GM12891 (cell line): ENCODE measurements around the gene FBXO8. TPM values are rescaled to one million over a fixed set of nuclear protein-coding genes. Genes with fewer than 3 reads are reported as not detected.

Source experiments
- DNase-seq: peaks from one replicate; pipeline ENCODE4 v3.0.0; 2011; ENCODE audit warnings: low spot score; ENCODE audit not compliant: insufficient read length
- FAIRE-seq: peaks from 2 replicates; lab custom pipeline; 2011; peaks lifted over from hg19 to GRCh38; lab: Jason Lieb, UNC
- PAX5 ChIP-seq: IDR thresholded peaks from 2 replicates; pipeline ENCODE4 v1.6.1; 2011; ENCODE audit warnings: low read length, moderate library complexity, mild to moderate bottlenecking; ENCODE audit not compliant: insufficient read depth, severe bottlenecking
- POLR2A ChIP-seq: IDR thresholded peaks from 2 replicates; pipeline ENCODE4 v1.6.1; 2011; ENCODE audit warnings: low read depth, low read length, control low read depth
- POLR2AphosphoS5 ChIP-seq: IDR thresholded peaks from 2 replicates; pipeline ENCODE4 v1.6.1; 2011; ENCODE audit warnings: low read depth, low read length, control low read depth
- POU2F2 ChIP-seq: IDR thresholded peaks from 2 replicates; pipeline ENCODE4 v1.6.1; 2011; ENCODE audit warnings: low read depth, mild to moderate bottlenecking, control low read depth, low read length, moderate library complexity
- SPI1 ChIP-seq: IDR thresholded peaks from 2 replicates; pipeline ENCODE4 v1.6.1; 2011; ENCODE audit warnings: low read depth, low read length, control low read depth
- TAF1 ChIP-seq: IDR thresholded peaks from 2 replicates; pipeline ENCODE4 v1.6.1; 2011; ENCODE audit warnings: low read depth, low read length, control low read depth
- polyA plus RNA-seq: library from polyadenylated mRNA; unstranded; fragments of >200 nt; gene quantifications from one replicate; pipeline ENCODE4 v1.2.1, GENCODE V29; 2012; ENCODE audit warnings: low read depth, missing spikeins, inconsistent platforms; ENCODE audit not compliant: missing spikeins

The FBXO8 gene, protein sequence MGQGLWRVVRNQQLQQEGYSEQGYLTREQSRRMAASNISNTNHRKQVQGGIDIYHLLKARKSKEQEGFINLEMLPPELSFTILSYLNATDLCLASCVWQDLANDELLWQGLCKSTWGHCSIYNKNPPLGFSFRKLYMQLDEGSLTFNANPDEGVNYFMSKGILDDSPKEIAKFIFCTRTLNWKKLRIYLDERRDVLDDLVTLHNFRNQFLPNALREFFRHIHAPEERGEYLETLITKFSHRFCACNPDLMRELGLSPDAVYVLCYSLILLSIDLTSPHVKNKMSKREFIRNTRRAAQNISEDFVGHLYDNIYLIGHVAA
- polyA plus RNA-seq, result 10.3 TPM

DNA sequence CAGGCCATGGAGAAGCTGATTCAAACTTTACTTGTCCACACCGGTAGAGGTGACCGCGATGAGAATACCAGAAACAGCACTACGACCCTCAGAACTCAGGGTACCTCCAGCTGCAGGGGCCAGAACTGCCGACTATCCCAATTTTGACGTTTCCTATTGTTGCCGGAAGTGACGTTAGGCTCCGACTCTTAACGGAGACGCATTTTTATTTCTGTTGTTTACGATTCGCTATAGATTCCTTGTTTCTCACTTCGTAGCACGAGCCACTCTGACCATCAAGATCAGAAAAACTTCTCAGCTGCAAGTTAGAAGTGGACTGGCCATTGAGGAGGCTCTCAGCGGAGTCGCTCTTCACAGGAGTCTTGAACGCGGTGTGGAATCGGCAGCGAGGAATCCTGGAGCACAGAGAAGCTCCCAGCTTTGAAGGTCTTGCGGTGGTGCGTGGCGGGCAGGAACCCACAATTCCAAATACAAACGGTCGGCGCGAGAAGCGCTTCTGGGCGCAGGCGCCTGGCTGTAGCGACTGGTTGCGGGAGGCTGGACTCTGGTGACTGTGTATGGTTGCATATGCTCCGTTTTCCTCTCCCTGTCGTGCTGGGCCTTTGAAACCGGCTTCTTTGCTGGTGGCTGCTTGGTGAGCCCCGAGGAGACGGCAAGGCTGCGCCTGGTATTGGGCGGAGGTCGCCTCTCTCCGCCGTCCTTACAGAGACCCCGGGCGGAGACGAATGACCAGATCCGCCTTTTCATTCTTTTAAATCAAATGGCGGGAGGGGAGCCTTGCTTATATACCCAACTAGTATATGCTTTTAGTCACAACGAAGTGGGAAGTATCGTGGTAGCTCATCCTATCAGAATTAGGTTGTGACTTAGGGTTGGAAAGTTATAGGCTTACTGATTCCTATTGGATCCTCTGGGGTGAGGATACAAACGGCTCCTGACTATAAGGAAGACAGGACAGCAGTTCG lies at the start of gene FBXO8, which contains the start of gene CEP44:
TSS of gene FBXO8 (minus strand) at position 161 of the 965 bp plus-strand sequence. CDS start 20,575 bp downstream, outside the sequence.
TSS of gene CEP44 (plus strand) at position 405 of the 965 bp plus-strand sequence. CDS start 15,211 bp downstream, outside the sequence.
- DNase-seq (no peak), FAIRE-seq (peak; percentile 45)

DNA sequence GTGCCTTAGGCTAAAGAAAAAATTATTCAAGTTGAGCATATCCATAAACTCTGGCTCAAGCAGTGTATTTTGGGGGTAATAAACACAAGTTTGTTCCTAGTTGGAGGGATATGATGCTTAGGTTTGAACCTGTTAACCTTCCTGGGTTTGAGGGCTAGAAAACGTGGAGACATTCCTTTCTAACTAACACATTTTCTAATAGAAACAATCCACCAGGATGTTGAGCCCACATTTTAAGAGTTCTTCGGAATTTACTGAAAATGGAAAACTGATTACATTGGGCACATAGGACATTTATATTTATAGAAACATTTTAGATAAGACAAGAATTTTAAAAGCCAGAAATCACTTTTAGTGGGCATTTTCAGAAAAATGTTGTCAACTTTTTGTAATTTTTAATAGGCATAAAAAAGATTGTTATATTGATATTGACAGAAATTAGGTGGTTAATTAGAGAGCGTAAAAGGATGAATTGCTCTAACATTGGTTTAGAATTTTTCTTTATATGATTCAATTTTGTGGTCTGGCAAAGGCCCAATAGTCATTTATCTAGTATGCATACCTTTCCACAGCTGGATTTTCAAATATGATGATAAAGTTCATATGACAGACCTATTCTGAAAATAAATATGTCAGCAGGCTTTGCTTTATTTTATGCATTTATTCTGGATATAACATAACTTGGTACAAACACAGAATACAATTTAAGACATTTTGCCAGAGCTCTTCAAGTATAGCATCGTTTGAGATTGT lies 49.5 kb upstream of the FBXO8 start:
- FAIRE-seq (no peak), DNase-seq (no peak)
- no peak for TF ChIP-seq POU2F2
- TF ChIP-seq POLR2A, result no peak
- no peak for TF ChIP-seq SPI1
- TF ChIP-seq PAX5, result no peak
- no peak for TF ChIP-seq TAF1
- no peak for TF ChIP-seq POLR2AphosphoS5

More for the DNA sequence above, at the start of gene FBXO8, which contains the start of gene CEP44:
- TF ChIP-seq POLR2A (peak; percentile 76), SPI1 (no peak), TAF1 (peak; percentile 49; the same call in 1 of the 2 replicates), POLR2AphosphoS5 (peak; percentile 63; the same call in 1 of the 2 replicates)

DNA sequence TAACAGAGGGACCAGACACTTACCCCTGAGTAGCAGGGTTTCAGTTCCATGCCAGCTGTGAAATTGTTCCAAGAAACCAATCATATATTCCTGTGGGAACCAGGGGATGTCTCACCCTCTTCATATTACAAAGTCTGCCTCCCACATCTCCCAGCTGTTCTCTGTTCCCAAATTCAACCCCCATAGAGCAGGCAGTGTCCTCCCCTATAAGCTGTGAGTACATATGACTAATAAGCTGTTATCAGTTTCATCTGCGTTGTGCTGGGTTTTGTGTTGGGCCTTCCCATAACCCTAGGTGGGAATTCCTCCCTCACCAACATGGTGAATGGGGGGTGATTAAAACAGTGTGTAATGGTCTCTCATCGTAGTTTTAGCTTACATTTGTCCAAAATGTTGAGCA lies 41.3 kb upstream of the FBXO8 start:
- DNase-seq (no peak), FAIRE-seq (no peak)
- TF ChIP-seq TAF1, result no peak
- TF ChIP-seq SPI1, result no peak
- TF ChIP-seq POLR2AphosphoS5, result no peak
- no peak for TF ChIP-seq PAX5
- TF ChIP-seq POLR2A, result no peak
- TF ChIP-seq POU2F2, result no peak

DNA sequence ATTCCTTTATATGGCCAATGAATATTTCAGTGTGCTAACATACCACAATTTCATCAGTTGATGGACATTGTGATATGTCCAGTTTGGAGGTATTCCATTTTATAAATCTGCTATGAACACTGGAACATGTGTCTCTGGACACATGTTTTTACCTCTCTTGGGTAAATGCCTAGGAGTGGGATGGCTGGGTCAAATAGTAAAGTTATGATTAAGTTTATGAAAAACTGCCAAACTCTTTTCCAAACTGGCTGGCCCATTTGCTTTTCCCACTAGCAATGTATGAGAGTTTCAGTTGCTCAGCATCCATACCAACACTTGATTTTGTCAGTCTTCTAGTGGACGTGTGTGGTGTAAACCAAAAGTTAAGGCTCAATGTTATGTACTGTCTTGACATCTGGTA lies 40.8 kb upstream of the FBXO8 start:
- FAIRE-seq (no peak), DNase-seq (no peak)
- TF ChIP-seq SPI1 (no peak), POU2F2 (no peak), TAF1 (no peak), POLR2A (no peak), PAX5 (no peak)

DNA sequence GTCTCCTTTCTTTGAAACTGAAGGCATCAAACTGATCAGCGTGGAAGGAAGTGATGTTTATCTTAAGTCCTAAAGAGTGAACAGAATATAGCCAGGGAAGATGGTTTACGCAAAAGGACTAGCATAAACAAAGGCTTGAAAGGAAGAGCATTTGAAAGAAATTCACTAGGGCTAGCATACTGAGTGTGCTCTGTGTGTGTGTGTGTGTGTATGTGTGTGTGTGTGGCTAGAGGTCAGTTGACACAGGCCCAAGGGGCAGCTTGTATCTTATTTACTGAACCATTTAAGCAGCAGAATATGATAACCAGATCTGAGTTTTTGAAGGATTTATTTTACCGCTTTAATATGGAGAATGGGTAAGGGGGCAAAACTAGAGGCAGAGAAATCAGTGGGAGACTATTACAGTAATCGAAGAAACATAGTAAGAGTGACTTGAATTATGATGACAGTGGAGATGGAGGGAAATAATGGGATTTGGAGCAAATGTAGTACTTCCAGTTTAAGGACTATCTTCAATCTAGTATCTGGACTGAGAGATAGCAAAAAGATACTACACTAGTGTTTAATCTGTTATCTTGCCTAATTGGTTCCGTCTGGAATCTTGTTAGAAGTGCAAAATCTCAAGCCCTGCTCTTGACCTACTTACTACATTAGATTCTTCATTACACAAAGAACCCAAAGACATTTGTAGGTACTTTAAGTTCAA lies 37.2 kb upstream of the FBXO8 start:
- TF ChIP-seq TAF1 (no peak), SPI1 (no peak), POU2F2 (no peak), POLR2A (no peak), POLR2AphosphoS5 (no peak), PAX5 (no peak)
- no peak for DNase-seq
- FAIRE-seq, result peak; percentile 28

DNA sequence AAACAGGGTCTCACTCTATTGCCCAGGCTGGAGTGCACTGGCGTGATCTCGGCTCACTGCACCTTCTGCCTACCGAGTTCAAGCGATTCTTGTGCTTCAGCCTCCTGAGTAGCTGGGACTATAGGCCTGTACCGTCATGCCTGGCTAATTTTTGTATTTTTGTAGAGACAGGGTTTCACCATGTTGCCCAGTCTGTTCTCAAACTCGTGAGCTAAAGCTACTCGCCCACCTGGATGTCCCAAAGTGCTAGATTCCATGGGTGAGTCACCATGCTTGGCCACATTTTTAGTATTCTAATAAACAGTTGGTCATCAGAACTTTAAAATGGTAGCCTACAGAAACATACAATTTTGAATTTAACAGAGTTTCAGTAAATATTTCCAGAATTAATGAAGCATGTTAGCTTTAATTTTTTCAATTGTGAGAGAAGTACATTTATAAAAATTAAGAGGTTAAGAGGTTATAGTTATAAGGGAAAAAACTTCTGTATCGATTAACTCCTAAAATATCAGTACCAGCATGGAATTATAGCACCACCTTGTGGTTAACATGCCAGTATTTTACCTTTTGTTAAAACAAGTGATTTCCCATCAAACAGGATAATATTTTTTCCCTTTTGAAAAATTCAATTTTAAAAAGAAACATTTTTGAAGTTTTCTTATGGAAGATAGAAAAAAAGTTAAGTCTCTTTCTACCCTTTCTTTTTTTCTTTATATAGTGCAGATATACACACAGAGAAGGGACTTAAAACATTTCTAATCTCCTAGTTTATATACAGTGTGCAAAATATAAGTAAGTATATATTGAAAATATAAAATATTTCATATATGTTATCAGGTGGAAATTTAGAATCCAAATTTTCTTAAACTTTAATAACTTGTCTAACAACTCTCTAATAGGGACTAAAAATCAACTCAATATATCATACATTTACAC lies 35.6 kb upstream of the FBXO8 start:
- no peak for TF ChIP-seq POLR2AphosphoS5
- no peak for TF ChIP-seq TAF1
- TF ChIP-seq SPI1, result no peak
- TF ChIP-seq POLR2A, result no peak
- TF ChIP-seq PAX5, result no peak
- no peak for TF ChIP-seq POU2F2
- DNase-seq, result no peak
- FAIRE-seq, result no peak

DNA sequence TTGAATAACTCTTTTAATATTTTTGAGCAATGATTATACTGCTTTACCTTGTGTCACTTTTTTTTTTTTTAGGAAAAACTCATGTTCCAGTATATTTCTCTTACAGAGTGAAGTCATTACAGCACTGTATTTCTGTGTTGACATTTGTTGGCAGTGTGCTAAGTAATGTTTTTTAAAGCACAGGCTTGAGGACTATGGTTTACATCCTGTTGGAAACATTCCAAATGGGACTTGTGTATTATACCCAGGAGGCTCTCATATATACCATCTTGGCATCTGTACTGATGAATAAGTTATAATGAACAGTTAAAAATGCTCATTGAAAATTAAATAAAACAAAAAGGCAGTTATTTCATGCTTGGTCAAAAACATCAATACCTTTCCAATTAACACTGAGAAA lies 34.1 kb upstream of the FBXO8 start:
- FAIRE-seq (no peak), DNase-seq (no peak)
- TF ChIP-seq PAX5 (no peak), SPI1 (no peak), POU2F2 (no peak), POLR2AphosphoS5 (no peak), POLR2A (no peak), TAF1 (no peak)
